H1 (cell line): ENCODE data around the gene COX6A2. TPM values are rescaled to one million over a fixed set of nuclear protein-coding genes. Genes with fewer than 3 reads are reported as not detected.

Source experiments
- polyA plus RNA-seq, 7 experiments: library from polyadenylated mRNA; depleted of rRNA in 3 of 7; stranded (reverse) in 5 of 7; unstranded in 2 of 7; fragments of >200 nt in 5 of 7; fragments of 200-250 nt in 2 of 7; gene quantifications; 1 replicate in 5 of 7; 2 replicates in 1 of 7; 4 replicates in 1 of 7; pipeline versions ENCODE4 v1.2.1 to v1.2.3, GENCODE V29; 2011 to 2013; ENCODE audit warnings: missing spikeins in 2 of 7, mixed read lengths in 2 of 7
- total RNA-seq: library from RNA; stranded (reverse); fragmentation: NEBNext Ultra II Directional; extraction: Animal tissue kit (Norgen Biotek cat#: 25700); gene quantifications from 2 replicates; pipeline ENCODE4 v1.2.1, GENCODE V29; 2021

The COX6A2 gene
- total and polyA plus RNA-seq, 2 of the 8 experiments (the other 6 are each of a cell fraction or from before 2014, with no cell fraction given): 0.79 TPM; not detected in 1

Other genes starting within 250 kb of the COX6A2 start
- gene FUS, start 248.2 kb downstream of the COX6A2 start, total RNA-seq: 685 and 686 TPM in 2 replicates
- 484 and 491 TPM in 2 replicates for gene FUS, start 248.2 kb downstream of the COX6A2 start, polyA plus RNA-seq (2011; rRNA removed)
- gene PYCARD, start 225.6 kb downstream of the COX6A2 start, total RNA-seq: 29.9 and 32.2 TPM in 2 replicates
- gene PYCARD, start 225.6 kb downstream of the COX6A2 start, polyA plus RNA-seq (2011; rRNA removed): 77.9 and 87.0 TPM in 2 replicates
- gene TRIM72, start 214.2 kb downstream of the COX6A2 start, total RNA-seq: 1.3 and 2.1 TPM in 2 replicates
- 0.57 and 0.97 TPM in 2 replicates for gene TRIM72, start 214.2 kb downstream of the COX6A2 start, polyA plus RNA-seq (2011; rRNA removed)
- 3.0 and 3.5 TPM in 2 replicates for gene PYDC1, start 211.2 kb downstream of the COX6A2 start, total RNA-seq
- 5.9 and 11.1 TPM in 2 replicates for gene PYDC1, start 211.2 kb downstream of the COX6A2 start, polyA plus RNA-seq (2011; rRNA removed)
- gene ITGAM, start 168.4 kb downstream of the COX6A2 start, total RNA-seq: 0.22 and 0.44 TPM in 2 replicates
- gene ITGAM, start 168.4 kb downstream of the COX6A2 start, polyA plus RNA-seq (2011; rRNA removed): 2.0 and 2.9 TPM in 2 replicates
- not detected in 2 replicates for gene ITGAX, start 73.2 kb downstream of the COX6A2 start, total RNA-seq
- 0.13 and 0.30 TPM in 2 replicates for gene ITGAX, start 73.2 kb downstream of the COX6A2 start, polyA plus RNA-seq (2011; rRNA removed)
- not detected in 2 replicates for gene ITGAD, start 35.0 kb downstream of the COX6A2 start, total RNA-seq
- 0.06 TPM in 1 of 2 replicates, not detected in the other for gene ITGAD, start 35.0 kb downstream of the COX6A2 start, polyA plus RNA-seq (2011; rRNA removed)
- 0.15 and 0.19 TPM in 2 replicates for gene ZNF843, start 14.4 kb upstream of the COX6A2 start, total RNA-seq
- 0.32 and 0.36 TPM in 2 replicates for gene ZNF843, start 14.4 kb upstream of the COX6A2 start, polyA plus RNA-seq (2011; rRNA removed)
- gene ARMC5, start 31.1 kb upstream of the COX6A2 start, total RNA-seq: 8.7 and 8.9 TPM in 2 replicates
- gene ARMC5, start 31.1 kb upstream of the COX6A2 start, polyA plus RNA-seq (2011; rRNA removed): 7.8 and 16.4 TPM in 2 replicates
- 5.8 and 7.0 TPM in 2 replicates for gene TGFB1I1, start 43.8 kb upstream of the COX6A2 start, total RNA-seq
- gene TGFB1I1, start 43.8 kb upstream of the COX6A2 start, polyA plus RNA-seq (2011; rRNA removed): 4.8 and 5.6 TPM in 2 replicates
- gene SLC5A2, start 54.8 kb upstream of the COX6A2 start, total RNA-seq: 0.56 and 1.1 TPM in 2 replicates
- gene SLC5A2, start 54.8 kb upstream of the COX6A2 start, polyA plus RNA-seq (2011; rRNA removed): 4.1 and 4.4 TPM in 2 replicates
- gene RUSF1, start 80.0 kb upstream of the COX6A2 start, total RNA-seq: 20.3 and 22.5 TPM in 2 replicates
- 33.7 and 53.0 TPM in 2 replicates for gene RUSF1, start 80.0 kb upstream of the COX6A2 start, polyA plus RNA-seq (2011; rRNA removed)
- gene AHSP, start 99.5 kb upstream of the COX6A2 start, total RNA-seq: 0.91 and 1.4 TPM in 2 replicates
- gene AHSP, start 99.5 kb upstream of the COX6A2 start, polyA plus RNA-seq (2011; rRNA removed): 4.8 and 15.3 TPM in 2 replicates